ENCODE data around the gene TULP1. TPM values are rescaled to one million over a fixed set of nuclear protein-coding genes. Genes with fewer than 3 reads are reported as not detected.

TULP1 gene
- total and polyA plus RNA-seq, 2 of the 13 experiments (the other 11 are each of a cell fraction or from before 2014, with no cell fraction given) = not detected

- TF ChIP-seq, protein P1, sequence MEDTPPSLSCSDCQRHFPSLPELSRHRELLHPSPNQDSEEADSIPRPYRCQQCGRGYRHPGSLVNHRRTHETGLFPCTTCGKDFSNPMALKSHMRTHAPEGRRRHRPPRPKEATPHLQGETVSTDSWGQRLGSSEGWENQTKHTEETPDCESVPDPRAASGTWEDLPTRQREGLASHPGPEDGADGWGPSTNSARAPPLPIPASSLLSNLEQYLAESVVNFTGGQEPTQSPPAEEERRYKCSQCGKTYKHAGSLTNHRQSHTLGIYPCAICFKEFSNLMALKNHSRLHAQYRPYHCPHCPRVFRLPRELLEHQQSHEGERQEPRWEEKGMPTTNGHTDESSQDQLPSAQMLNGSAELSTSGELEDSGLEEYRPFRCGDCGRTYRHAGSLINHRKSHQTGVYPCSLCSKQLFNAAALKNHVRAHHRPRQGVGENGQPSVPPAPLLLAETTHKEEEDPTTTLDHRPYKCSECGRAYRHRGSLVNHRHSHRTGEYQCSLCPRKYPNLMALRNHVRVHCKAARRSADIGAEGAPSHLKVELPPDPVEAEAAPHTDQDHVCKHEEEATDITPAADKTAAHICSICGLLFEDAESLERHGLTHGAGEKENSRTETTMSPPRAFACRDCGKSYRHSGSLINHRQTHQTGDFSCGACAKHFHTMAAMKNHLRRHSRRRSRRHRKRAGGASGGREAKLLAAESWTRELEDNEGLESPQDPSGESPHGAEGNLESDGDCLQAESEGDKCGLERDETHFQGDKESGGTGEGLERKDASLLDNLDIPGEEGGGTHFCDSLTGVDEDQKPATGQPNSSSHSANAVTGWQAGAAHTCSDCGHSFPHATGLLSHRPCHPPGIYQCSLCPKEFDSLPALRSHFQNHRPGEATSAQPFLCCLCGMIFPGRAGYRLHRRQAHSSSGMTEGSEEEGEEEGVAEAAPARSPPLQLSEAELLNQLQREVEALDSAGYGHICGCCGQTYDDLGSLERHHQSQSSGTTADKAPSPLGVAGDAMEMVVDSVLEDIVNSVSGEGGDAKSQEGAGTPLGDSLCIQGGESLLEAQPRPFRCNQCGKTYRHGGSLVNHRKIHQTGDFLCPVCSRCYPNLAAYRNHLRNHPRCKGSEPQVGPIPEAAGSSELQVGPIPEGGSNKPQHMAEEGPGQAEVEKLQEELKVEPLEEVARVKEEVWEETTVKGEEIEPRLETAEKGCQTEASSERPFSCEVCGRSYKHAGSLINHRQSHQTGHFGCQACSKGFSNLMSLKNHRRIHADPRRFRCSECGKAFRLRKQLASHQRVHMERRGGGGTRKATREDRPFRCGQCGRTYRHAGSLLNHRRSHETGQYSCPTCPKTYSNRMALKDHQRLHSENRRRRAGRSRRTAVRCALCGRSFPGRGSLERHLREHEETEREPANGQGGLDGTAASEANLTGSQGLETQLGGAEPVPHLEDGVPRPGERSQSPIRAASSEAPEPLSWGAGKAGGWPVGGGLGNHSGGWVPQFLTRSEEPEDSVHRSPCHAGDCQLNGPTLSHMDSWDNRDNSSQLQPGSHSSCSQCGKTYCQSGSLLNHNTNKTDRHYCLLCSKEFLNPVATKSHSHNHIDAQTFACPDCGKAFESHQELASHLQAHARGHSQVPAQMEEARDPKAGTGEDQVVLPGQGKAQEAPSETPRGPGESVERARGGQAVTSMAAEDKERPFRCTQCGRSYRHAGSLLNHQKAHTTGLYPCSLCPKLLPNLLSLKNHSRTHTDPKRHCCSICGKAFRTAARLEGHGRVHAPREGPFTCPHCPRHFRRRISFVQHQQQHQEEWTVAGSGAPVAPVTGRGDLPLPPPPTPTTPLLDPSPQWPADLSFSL (CRISPR knock-in tag; IDR thresholded peaks at IDR 0.05) = no peak; the same call in 1 of the 2 replicates
- TF ChIP-seq ZMYM4 (CRISPR knock-in tag; IDR thresholded peaks at IDR 0.05) (peak; percentile 100), ZNF614 (CRISPR knock-in tag; IDR thresholded peaks at IDR 0.05; ENCODE audit: borderline replicate concordance) (peak; percentile 98), PREB (CRISPR knock-in tag; IDR thresholded peaks at IDR 0.05) (0 out of 2 replicates have a peak, but pooled peaks have one; percentile 70), CENPBD1 (CRISPR knock-in tag; IDR thresholded peaks at IDR 0.05; ENCODE audit: borderline replicate concordance, low read depth) (peak; percentile 89; the same call in 1 of the 2 replicates), RARG (CRISPR knock-in tag; IDR thresholded peaks at IDR 0.05; ENCODE audit: low read depth) (no peak), HNF4G (IDR thresholded peaks at IDR 0.05; ENCODE audit: borderline replicate concordance, low read depth, low read length) (peak; percentile 26; the same call in 1 of the 2 replicates), HNF4G (CRISPR knock-in tag; IDR thresholded peaks at IDR 0.05; ENCODE audit: borderline replicate concordance, low read depth) (peak; percentile 46; the same call in 1 of the 2 replicates), SMYD3 (CRISPR knock-in tag; IDR thresholded peaks at IDR 0.05) (peak; percentile 99), ZNF790 (CRISPR knock-in tag; IDR thresholded peaks at IDR 0.05; ENCODE audit: borderline replicate concordance) (peak; percentile 96; the same call in 1 of the 2 replicates), ZNF816 (CRISPR knock-in tag; IDR thresholded peaks at IDR 0.05; ENCODE audit: borderline replicate concordance) (peak; percentile 53; the same call in 1 of the 2 replicates), ZNF121 (CRISPR knock-in tag; IDR thresholded peaks at IDR 0.05) (peak; percentile 54), HOXA7 (CRISPR knock-in tag; IDR thresholded peaks at IDR 0.05) (no peak), ZNF746 (CRISPR knock-in tag; IDR thresholded peaks at IDR 0.05) (0 out of 2 replicates have a peak, but pooled peaks have one; percentile 66), THYN1 (CRISPR knock-in tag; IDR thresholded peaks at IDR 0.05; ENCODE audit: borderline replicate concordance, low read depth) (0 out of 2 replicates have a peak, but pooled peaks have one; percentile 95), RAD21 (CRISPR knock-in tag; IDR thresholded peaks at IDR 0.05) (peak; percentile 98), ZBTB8A (CRISPR knock-in tag; IDR thresholded peaks at IDR 0.05; ENCODE audit: borderline replicate concordance, low read depth) (0 out of 2 replicates have a peak, but pooled peaks have one; percentile 15), MED1 (CRISPR knock-in tag; IDR thresholded peaks at IDR 0.05) (peak; percentile 84)
- TF ChIP-seq, protein P2, sequence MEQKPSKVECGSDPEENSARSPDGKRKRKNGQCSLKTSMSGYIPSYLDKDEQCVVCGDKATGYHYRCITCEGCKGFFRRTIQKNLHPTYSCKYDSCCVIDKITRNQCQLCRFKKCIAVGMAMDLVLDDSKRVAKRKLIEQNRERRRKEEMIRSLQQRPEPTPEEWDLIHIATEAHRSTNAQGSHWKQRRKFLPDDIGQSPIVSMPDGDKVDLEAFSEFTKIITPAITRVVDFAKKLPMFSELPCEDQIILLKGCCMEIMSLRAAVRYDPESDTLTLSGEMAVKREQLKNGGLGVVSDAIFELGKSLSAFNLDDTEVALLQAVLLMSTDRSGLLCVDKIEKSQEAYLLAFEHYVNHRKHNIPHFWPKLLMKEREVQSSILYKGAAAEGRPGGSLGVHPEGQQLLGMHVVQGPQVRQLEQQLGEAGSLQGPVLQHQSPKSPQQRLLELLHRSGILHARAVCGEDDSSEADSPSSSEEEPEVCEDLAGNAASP (CRISPR knock-in tag; IDR thresholded peaks at IDR 0.05; ENCODE audit: borderline replicate concordance) = peak; percentile 86
Observed at GRCh38 chr6:35468181-35468979, 44.3 kb downstream of the TULP1 start, which contains the start of gene RPL10A (continued).
